Activated CD4-positive, alpha-beta T cell treated with anti-CD3 and anti-CD28 coated beads for 4 hours (primary cell): Measurements from ENCODE around the gene SV2B.
A peak's percentile ranks its signal among the peaks of the same experiment; 100 is the strongest.

Experiments
- DNase-seq, 2 donors: peaks; one replicate each; pipeline ENCODE4 v3.0.0-alpha.2; 2020

The SV2B gene

GRCh38 chr15:91279486-91279885 is 179.4 kb downstream of the SV2B start:
- no peak for DNase-seq

GRCh38 chr15:91281947-91282346 is 181.9 kb downstream of the SV2B start:
- DNase-seq: no peak

GRCh38 chr15:91282486-91282885 is 182.4 kb downstream of the SV2B start:
- DNase-seq: no peak

- DNase-seq: no peak
These were observed 183.1 kb downstream of the SV2B start for GRCh38 chr15:91283155-91283554.

- DNase-seq: no peak
These were observed 184.9 kb downstream of the SV2B start for GRCh38 chr15:91284758-91285466.

- DNase-seq: no peak
These were observed 189.3 kb downstream of the SV2B start for GRCh38 chr15:91289324-91289723.

- no peak for DNase-seq
These were observed 190.5 kb downstream of the SV2B start for GRCh38 chr15:91290553-91290952.

- DNase-seq: no peak
These were observed 191.6 kb downstream of the SV2B start for GRCh38 chr15:91291673-91292072.

GRCh38 chr15:91294344-91294743 is 194.3 kb downstream of the SV2B start:
- no peak for DNase-seq

GRCh38 chr15:91294795-91295194 is 194.7 kb downstream of the SV2B start:
- no peak for DNase-seq

GRCh38 chr15:91298101-91298500 is 198.0 kb downstream of the SV2B start:
- no peak for DNase-seq

GRCh38 chr15:91302588-91303439 is 202.8 kb downstream of the SV2B start:
- peak; percentile 15 for DNase-seq

GRCh38 chr15:91304210-91304609 is 204.2 kb downstream of the SV2B start:
- DNase-seq: no peak

GRCh38 chr15:91304786-91305185 is 204.7 kb downstream of the SV2B start:
- DNase-seq: no peak

- no peak for DNase-seq
These were observed 206.1 kb downstream of the SV2B start for GRCh38 chr15:91306144-91306543.

GRCh38 chr15:91307601-91308000 is 207.5 kb downstream of the SV2B start:
- DNase-seq: no peak

- DNase-seq: no peak
These were observed 208.1 kb downstream of the SV2B start for GRCh38 chr15:91308199-91308598.

GRCh38 chr15:91308855-91309254 is 208.8 kb downstream of the SV2B start:
- DNase-seq: no peak

- DNase-seq: no peak
These were observed 211.9 kb downstream of the SV2B start for GRCh38 chr15:91311986-91312385.

GRCh38 chr15:91316126-91316525 is 216.1 kb downstream of the SV2B start:
- DNase-seq: no peak

GRCh38 chr15:91318516-91318915 is 218.5 kb downstream of the SV2B start:
- DNase-seq: no peak

- no peak for DNase-seq
These were observed 218.9 kb downstream of the SV2B start for GRCh38 chr15:91318931-91319330.

- no peak for DNase-seq
These were observed 219.5 kb downstream of the SV2B start for GRCh38 chr15:91319371-91320059.

- DNase-seq: no peak
These were observed 220.0 kb downstream of the SV2B start for GRCh38 chr15:91320101-91320500.
